Hepatocyte (in vitro differentiated cells): ENCODE results near the gene MAP3K6. TPM values are rescaled to one million over a fixed set of nuclear protein-coding genes. Genes with fewer than 3 reads are reported as not detected.
A peak's percentile ranks its signal among the peaks of the same experiment; 100 is the strongest.

ENCODE experiments used
- DNase-seq: peaks from one replicate; pipeline ENCODE4 v3.0.0-alpha.2; 2016; ENCODE audit warnings: low spot score
- H2AFZ ChIP-seq: fragments of 200-600 bp; sonication (generic); 2 replicates; pipeline ENCODE4 v1.6.0; 2016; ENCODE audit warnings: antibody characterized with exemption, mild to moderate bottlenecking
- H3K27ac ChIP-seq: fragments of 200-600 bp; sonication (generic); 2 replicates; pipeline ENCODE4 v1.5.1; 2016; ENCODE audit warnings: mild to moderate bottlenecking
- H3K27me3 ChIP-seq: fragments of 200-600 bp; sonication (generic); 2 replicates; pipeline ENCODE4 v1.6.1; 2016
- H3K36me3 ChIP-seq: fragments of 200-600 bp; sonication (generic); replicated peaks from 2 replicates; pipeline ENCODE4 v1.5.1; 2016; ENCODE audit warnings: low read depth; ENCODE audit not compliant: insufficient read depth
- H3K4me1 ChIP-seq: fragments of 200-600 bp; sonication (generic); 2 replicates; pipeline ENCODE4 v1.5.1; 2016; ENCODE audit warnings: mild to moderate bottlenecking, moderate library complexity; ENCODE audit not compliant: insufficient read depth
- H3K4me2 ChIP-seq: fragments of 200-600 bp; sonication (generic); 2 replicates; pipeline ENCODE4 v1.6.0; 2016
- H3K4me3 ChIP-seq: fragments of 200-600 bp; sonication (generic); 2 replicates; pipeline ENCODE4 v1.5.1; 2016; ENCODE audit warnings: mild to moderate bottlenecking
- H3K79me2 ChIP-seq: fragments of 200-600 bp; sonication (generic); 2 replicates; pipeline ENCODE4 v1.6.0; 2017; ENCODE audit warnings: mild to moderate bottlenecking
- H3K9me2 ChIP-seq: fragments of 200-600 bp; sonication (generic); replicated peaks from 2 replicates; pipeline ENCODE4 v1.6.0; 2017; ENCODE audit warnings: mild to moderate bottlenecking; ENCODE audit not compliant: insufficient read depth
- H3K9me3 ChIP-seq: fragments of 200-600 bp; sonication (generic); 2 replicates; pipeline ENCODE4 v1.5.1; 2016; ENCODE audit warnings: low read depth, mild to moderate bottlenecking
- H4K20me1 ChIP-seq: fragments of 200-600 bp; sonication (generic); 2 replicates; pipeline ENCODE4 v1.6.0; 2016; ENCODE audit warnings: mild to moderate bottlenecking; ENCODE audit not compliant: insufficient read depth, poor library complexity, severe bottlenecking
- CTCF ChIP-seq: fragments of 200-600 bp; sonication (generic); IDR thresholded peaks from 2 replicates; pipeline ENCODE4 v1.5.1; 2016; ENCODE audit warnings: antibody characterized with exemption, mild to moderate bottlenecking; ENCODE audit not compliant: poor library complexity
- EZH2 ChIP-seq: fragments of 200-600 bp; sonication (generic); IDR thresholded peaks from 2 replicates; pipeline ENCODE4 v1.6.1; 2016; ENCODE audit warnings: antibody characterized with exemption, mild to moderate bottlenecking, borderline replicate concordance
- EZH2phosphoT487 ChIP-seq: fragments of 200-600 bp; sonication (generic); IDR thresholded peaks from one replicate; pipeline ENCODE4 v1.6.1; 2018; ENCODE audit warnings: antibody characterized with exemption, mild to moderate bottlenecking, low read depth, moderate library complexity; ENCODE audit not compliant: unreplicated experiment, severe bottlenecking
- WGBS: methylation state at CpG from one replicate; pipeline ENCODE4 v1.1.6; 2016; ENCODE audit warnings: low lambda C conversion rate; ENCODE audit errors: missing lambda C conversion rate; 5-methylcytosine and 5-hydroxymethylcytosine counted together
- polyA plus RNA-seq: library from polyadenylated mRNA; unstranded; fragments of >200 nt; fragmentation: Nextera tagmentation; extraction: Ambion mirVana; gene quantifications from 2 replicates; pipeline ENCODE4 v1.2.1, GENCODE V29; 2016
- total RNA-seq: library from RNA; depleted of rRNA; stranded (reverse); fragments of >200 nt; gene quantifications from 2 replicates; pipeline ENCODE4 v1.2.3, GENCODE V29; 2014

Gene MAP3K6
- total and polyA plus RNA-seq, 2 experiments from 2014 or later, result 6.3 to 20.4 TPM

DNA sequence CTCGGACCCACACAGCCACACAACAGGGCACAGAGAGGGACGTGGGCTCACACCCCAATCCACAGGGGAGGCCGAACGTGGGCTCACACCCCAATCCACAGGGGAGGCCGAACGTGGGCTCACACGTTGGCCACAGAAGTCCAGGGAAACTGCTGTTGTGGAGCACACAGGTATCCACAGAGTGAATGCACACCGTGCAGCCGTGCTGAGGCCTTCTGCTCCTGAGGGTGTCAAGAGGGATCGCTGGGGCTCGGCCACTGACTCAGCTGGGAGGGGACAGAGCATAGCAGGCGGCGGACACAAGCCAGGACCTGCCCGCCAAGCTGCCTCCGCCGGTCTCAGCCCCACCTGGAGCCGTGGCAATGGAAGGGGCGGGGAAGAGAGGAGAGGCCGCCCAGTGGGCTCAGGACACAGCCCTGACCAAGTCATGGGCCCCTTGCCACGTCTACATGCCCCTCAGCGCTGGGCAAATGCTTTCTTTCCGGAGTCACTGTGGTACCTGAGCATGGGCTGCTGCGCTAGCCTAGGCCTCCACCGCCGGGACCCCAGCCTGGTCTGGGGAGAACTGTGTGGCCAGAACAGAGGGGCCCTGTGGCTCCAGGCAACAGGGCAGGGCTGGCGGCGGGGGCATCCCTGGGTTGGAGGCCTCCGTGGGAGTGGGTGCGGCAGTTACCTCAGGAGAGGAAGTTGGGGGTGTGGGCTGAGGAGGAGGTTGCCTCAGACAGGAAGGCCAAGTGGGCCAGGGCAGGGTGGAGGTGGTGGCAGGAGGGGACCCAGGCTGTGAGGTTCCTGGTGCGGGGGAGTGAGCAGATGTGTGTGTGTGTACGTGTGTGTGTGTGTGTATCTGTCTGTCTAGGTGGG is 23.8 kb downstream of the MAP3K6 start:
- H3K9me2 ChIP-seq, result no peaks in the 10 kb centered on the region
- no peak overlapping the region for H3K4me3 ChIP-seq
- DNase-seq, result peak; percentile 69
- no peaks in the 10 kb centered on the region for H3K27me3 ChIP-seq
- peak overlapping the region; percentile 91 for H3K4me2 ChIP-seq
- peak overlapping the region; percentile 40 for H2AFZ ChIP-seq
- H3K36me3 ChIP-seq, result no peaks in the 10 kb centered on the region
- no peaks in the 10 kb centered on the region for H3K79me2 ChIP-seq
- peak overlapping the region; percentile 72 for H3K27ac ChIP-seq
- H3K9me3 ChIP-seq, result no peaks in the 10 kb centered on the region
- H4K20me1 ChIP-seq, result no peaks in the 10 kb centered on the region
- peaks cover 16% of the 10 kb centered on the region for H3K4me1 ChIP-seq
- TF ChIP-seq EZH2phosphoT487 (no peak), EZH2 (no peak), CTCF (no peak)
- 65% methylated on average over 30 of the region's 31 CpGs for WGBS

- Histone ChIP-seq H3K27me3 (no peaks in the 10 kb centered on the region), H4K20me1 (no peaks in the 10 kb centered on the region), H3K4me2 (peak overlapping the region; percentile 91), H3K4me3 (peak overlapping the region; percentile 20), H3K9me2 (no peaks in the 10 kb centered on the region), H3K36me3 (no peaks in the 10 kb centered on the region), H3K79me2 (no peaks in the 10 kb centered on the region), H2AFZ (no peak overlapping the region), H3K9me3 (no peaks in the 10 kb centered on the region), H3K27ac (peak overlapping the region; percentile 72), H3K4me1 (peaks cover 16% of the 10 kb centered on the region)
- WGBS, result 82% methylated on average over 8 of the region's 8 CpGs
- no peak for DNase-seq
- TF ChIP-seq EZH2 (no peak), CTCF (no peak), EZH2phosphoT487 (no peak)
These were observed 24.4 kb downstream of the MAP3K6 start for GRCh38 chr1:27342391-27342777.

DNA sequence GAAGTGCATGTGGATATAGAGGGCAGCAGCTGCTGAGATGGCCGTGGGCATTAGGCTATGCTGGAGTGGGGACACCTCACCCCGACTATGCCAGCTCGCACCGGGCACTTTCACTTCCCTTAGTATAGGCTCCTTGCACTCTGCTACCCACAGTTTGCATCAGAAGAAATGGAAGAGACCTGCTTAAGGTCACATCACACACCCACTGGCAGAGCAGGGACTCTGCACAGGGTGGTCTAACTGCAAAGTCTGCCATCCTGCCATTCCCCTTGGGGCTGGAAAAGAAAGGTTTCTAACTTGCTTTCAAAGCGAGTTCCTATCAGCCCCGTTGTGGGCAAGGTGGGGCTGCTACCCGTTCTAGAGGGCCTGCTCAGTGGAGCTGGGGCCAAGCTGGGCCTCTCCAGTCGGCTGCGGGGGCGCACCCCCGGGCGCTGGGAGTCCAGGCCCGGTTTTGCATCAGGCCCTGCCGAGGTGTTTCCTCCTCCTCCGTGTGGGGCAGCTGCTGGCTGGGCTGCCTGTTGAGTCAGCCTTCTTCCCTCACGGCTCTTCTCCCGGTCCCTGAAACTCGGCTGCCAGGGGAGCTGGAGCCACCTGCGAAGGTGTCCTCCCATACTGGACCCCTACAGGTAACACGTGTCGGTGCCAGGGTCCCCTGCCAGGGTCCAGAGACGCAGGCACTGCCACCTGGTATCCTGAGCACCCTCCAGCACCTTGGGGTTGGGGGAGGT is 25.1 kb downstream of the MAP3K6 start, which contains the start of gene SYTL1:
Gene SYTL1 (plus strand): TSS at position 498 of the 728 bp plus-strand sequence. CDS start 3,313 bp downstream, outside the sequence.
- WGBS, result 20% methylated on average over 22 of the region's 22 CpGs

More for the DNA sequence above, 25.1 kb downstream of the MAP3K6 start, which contains the start of gene SYTL1:
- no peaks in the 10 kb centered on the region for H3K9me2 ChIP-seq
- no peaks in the 10 kb centered on the region for H4K20me1 ChIP-seq
- H3K27ac ChIP-seq, result peak within 1 kb of the TSS; percentile 72
- H3K4me3 ChIP-seq, result peak within 1 kb of the TSS; percentile 20
- no peaks in the 10 kb centered on the region for H3K27me3 ChIP-seq
- no peaks in the 10 kb centered on the region for H3K9me3 ChIP-seq
- TF ChIP-seq CTCF, result no peak
- no peak for TF ChIP-seq EZH2
- no peak for TF ChIP-seq EZH2phosphoT487
- H3K4me1 ChIP-seq, result peaks cover 16% of the 10 kb centered on the region
- no peaks in the 10 kb centered on the region for H3K36me3 ChIP-seq
- DNase-seq, result peak; percentile 86
- peak within 1 kb of the TSS; percentile 56 for H2AFZ ChIP-seq
- peak within 1 kb of the TSS; percentile 91 for H3K4me2 ChIP-seq
- no peaks in the 10 kb centered on the region for H3K79me2 ChIP-seq
